Occipital lobe (tissue), 2 donors: ENCODE measurements around the gene SMIM14. TPM values are rescaled to one million over a fixed set of nuclear protein-coding genes. Genes with fewer than 3 reads are reported as not detected.
"Not testable (repeated sequence)": the region's sequence is repeated elsewhere in the genome, so short reads cannot be mapped to it uniquely, and the experiment has no call there.

Experiments
- DNase-seq: peaks from one replicate; lab custom pipeline; 2025; lab: John Stamatoyannopoulos, UW
- total RNA-seq: library from RNA; depleted of rRNA; stranded (reverse); fragments of >200 nt; gene quantifications from one replicate; pipeline ENCODE4 v1.2.3, GENCODE V29; 2014

Gene SMIM14
- 59.9 TPM for total RNA-seq

DNA sequence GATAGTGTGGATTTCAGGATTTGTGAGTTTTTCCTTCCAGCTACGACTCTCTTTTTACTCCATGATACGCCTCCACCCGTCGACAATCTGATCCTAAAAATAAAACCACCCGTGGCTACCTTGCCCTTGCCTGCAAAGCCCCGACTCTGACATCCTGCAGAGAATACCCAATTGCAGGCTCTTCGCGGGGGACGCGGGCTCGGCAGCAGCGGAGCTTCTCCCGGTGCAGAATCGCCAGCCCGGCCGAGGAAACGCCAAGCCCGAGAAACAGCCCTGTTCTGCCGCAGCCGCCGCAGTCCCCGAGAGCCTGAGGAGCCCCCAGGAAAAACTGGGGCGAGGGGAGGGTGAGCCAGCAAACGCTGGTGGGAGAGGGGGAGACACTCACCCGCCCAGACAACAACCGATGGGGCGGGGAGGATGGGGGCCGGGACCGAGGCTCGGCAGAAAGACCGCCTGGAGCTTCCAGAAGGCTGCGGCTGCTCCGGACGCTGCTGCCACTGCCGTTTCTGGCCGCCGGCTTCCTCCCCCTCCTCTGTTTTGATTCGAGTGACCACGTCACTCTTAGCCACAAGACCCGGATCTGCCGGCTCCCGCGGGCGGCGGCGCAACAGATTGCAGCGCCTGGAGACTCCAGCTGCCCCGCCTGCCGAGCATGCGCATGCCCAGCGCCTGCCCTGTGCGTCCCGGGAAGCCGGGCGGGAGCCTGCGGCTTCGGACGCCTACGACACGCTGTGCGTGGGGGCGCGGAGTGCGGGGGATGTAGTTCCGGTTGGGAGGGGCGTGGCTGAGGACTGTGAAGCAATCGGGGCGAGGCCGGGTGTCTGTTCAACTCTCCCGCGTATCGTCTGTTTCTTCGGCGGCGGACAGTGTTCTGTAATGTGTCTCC, at the start of gene SMIM14:
SMIM14 (minus strand) TSS at position 512 of the 886 bp plus-strand sequence. CDS start 33,720 bp downstream, outside the sequence.
- peak; percentile 98 for DNase-seq

DNA sequence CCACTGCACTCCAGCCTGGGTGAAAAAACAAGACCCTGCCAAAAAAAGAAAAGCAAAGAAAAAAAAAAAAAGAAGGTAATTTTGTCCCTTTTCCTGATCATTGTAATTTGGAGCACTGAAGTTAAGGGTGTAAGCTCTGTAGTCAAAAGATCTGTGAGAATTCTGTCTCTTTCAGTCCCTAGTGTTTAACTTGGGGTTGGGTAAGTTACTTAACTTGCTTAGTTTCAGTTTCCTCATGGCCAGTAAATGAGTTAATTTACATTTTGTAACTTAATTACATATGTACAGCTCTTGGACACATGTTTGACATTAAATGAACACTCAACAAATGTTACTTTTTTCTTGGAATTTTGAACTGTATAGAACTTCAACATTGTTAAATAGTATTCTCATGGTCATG, 48.3 kb upstream of the SMIM14 start:
- no peak for DNase-seq

DNA sequence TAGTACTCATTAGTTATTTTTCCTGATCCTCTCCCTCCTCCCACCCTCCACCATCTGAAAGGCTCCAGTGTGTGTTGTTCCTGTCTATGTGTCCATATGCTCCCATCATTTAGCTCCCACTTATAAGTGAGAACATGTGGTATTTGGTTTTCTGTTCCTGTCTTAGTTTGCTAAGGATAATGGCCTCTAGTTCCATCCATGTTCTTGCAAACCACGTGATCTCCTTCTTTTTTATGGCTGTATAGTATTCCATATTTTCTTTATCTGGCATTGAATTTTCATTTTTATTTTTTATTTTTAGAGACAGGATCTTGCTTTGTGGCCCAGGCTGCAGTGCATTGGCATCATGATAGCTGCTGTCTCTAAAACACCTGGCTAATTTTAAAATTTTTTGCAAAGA, 47.3 kb upstream of the SMIM14 start:
- DNase-seq, result no peak

DNA sequence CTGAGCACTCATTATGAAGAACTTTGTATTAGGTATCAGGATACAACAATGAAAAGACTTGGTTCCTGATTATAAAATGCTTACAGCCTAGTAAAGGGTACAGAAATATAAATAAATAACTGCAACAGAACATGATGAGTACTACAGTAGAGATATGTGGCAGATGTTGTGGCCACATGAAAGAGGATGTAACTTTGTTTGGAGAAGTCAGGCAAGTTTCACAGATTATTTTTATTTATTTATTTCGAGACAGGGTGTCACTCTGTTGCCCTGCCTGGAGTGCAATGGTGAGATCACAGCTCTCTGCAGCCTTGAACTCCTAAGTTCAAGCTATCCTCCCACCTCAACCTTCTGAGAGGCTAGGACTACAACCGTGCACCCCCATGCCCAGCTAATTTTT, 43.5 kb upstream of the SMIM14 start:
- DNase-seq, result no peak

DNA sequence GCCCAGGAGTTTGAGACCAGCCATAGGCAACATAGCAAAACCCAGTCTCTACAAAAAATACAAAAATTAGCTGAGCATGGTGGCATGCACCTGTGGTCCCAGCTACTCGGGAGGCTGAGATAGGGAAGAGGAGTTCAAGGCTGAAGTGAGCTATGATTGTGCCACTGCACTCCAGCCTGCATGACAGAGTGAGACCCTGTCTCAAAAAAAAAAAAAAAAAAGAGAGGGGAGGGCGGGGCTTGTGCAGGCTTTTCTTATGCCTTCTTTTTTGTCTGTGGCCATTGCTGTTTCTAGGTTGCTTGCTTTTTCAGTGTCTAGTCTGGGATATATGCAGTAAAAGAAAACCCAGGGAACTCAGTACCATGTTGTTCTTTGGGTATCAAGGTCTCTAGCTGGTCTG, 42.3 kb upstream of the SMIM14 start:
- DNase-seq, result not testable (repeated sequence)

DNA sequence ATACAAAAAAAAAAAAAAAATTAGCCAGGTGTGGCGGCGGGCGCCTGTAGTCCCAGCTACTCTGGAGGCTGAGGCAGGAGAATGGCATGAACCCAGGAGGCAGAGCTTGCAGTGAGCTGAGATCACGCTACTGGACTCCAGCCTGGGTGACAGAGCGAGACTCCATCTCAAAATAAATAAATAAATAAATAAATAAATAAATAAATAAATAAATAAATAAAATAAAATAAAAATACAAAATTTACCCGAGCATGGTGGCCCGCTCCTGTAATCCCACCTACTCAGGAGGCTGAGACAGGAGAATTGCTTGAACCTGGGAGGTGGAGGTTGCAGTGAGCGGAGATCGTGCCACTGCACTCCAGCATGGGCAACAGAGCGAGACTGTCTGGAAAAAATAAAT, 37.0 kb upstream of the SMIM14 start:
- not testable (repeated sequence) for DNase-seq

DNA sequence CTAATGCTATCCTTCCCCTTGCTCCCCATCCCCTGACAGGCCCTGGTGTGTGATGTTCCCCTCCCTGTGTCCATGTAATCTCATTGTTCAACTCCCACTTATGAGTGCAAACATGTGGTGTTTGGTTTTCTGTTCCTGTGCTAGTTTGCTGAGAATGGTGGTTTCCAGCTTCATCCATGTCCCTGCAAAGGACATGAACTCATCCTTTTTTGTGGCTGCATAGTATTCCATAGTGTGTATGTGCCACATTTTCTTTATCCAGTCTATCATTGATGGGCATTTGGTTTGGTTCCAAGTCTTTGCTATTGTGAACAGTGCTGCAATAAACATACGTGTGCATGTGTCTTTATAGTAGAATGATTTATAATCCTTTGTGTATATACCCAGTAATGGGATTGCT, 31.6 kb upstream of the SMIM14 start:
- not testable (repeated sequence) for DNase-seq

DNA sequence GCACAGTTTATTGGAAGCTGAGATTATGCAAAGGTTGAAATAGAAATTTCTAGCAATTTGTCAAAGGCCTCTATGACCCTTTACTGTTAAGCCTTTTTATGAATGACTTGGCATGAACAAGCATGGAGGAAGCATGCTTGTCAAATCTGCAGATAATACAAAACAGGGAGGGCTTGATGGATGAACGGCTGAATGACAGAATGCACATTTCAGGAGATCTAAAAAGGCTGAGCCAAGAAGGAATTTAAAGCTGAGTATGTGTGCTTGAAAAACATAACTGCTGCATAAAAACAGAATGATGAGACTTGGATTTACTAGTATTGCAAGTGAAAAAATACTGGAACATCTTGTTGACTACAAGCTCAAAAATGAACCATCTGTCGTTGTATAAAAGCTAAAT, 30.2 kb upstream of the SMIM14 start:
- DNase-seq, result no peak

DNA sequence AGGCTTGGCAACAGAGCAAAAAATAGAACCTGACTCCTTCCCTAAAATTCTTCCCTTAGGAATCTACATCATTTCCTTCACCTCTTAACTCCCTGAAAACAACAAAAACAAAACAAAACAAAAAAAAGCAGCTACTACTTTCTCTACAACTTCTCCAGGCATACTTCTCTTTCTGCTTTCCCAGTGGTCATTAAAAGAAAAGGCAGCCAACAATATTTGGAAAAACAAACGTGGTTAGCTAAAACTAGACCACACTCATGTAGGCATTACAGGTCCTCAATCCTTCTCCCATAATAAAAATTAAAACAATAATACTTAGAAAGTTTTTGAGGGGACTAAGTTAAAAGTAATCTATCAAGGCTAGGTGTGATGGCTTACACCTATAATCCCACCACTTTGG, 29.0 kb upstream of the SMIM14 start:
- no peak for DNase-seq

DNA sequence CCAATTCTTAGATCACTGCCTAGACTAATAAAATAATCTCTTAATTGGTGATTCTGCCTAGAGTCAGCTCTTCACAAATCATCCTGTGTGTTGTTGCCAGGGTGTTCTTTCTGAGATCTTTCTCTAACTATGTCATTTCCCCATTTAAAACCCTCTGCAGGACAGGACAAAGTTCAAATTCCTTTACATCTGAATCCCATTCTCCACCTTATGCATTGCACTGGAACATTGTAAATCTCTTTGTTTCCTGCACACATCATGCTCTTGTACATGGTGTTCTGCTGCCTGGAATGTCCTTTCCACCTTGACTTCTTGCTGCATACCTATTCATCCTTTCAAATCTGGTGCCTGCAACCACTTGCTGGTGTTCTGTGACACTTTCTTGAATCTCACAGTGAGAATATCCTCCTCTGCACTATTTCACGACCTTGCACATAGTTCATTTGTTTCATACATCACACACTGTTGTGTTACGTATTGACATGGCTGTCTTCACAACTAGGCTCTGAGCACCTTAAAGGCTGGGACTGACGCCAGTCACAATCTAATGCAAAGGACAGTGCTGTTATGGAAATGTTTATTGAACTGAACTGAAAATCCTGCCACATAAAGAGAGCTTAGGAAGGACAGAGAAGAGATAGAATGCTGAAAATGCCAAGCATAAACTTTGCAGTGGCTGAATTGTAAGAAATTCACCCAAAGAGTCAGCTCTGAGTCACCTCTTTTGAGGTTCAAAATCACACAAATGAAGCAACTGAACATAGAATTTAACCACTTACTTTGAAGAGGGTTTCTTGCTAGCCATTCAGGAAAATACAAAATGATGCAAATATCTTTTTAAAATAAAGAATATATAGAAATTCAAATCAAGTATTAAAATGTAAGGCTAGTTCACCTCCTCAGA, 26.4 kb upstream of the SMIM14 start:
- no peak for DNase-seq

DNA sequence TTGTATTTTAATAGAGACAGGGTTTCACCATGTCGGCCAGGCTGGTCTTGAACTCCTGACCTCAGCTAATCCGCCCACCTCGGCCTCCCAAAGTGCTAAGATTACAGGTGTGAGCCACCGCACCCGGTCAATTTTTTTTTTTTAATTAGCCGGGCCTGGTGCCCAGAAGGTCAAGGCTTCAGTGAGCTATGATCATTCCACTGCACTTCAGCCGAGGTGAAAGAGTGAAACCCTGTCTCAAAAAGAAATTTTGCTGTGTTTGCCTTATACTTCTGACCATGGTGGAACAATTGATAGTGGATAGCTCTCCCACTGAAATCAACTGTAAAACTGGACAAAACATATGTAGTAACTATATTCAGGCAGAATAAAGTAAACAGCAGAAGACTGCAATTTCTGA, 24.0 kb upstream of the SMIM14 start:
- DNase-seq, result no peak

DNA sequence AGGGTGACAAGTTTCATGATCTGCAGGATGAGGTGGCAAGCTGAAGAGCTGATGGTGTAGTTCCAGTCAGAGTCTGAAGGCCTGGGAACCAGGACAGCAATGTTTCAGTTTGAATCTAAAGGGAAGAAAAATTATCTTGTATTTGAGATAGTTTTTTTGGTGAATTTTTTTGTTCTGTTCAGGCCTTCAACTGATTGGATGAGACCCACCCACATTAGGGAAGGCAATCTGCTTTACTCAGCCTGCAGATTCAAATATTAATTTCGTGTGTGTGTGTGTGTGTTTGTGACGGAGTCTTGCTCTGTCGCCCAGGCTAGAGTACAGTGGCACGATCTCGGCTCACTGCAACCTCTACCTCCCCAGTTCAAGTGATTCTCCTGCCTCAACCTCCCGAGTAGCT, 22.1 kb upstream of the SMIM14 start:
- no peak for DNase-seq

DNA sequence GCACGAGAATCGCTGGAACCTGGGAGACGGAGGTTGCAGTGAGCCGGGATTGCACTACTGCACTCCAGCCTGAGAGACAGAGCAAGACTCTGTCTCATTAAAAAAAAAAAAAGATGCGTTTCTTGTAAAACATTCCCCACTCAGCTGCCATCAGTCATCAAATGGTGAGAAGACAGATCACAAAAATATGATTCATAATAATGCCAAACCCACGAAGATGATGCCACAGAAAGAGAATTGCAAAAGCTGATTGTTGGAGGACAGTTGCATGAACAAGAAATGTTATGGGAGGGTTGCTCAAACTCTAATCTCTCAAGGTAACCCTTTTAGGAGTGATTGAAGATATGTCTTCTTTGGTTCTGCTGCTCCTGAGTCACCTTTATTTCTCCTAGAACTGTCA, 21.4 kb upstream of the SMIM14 start:
- DNase-seq, result no peak

DNA sequence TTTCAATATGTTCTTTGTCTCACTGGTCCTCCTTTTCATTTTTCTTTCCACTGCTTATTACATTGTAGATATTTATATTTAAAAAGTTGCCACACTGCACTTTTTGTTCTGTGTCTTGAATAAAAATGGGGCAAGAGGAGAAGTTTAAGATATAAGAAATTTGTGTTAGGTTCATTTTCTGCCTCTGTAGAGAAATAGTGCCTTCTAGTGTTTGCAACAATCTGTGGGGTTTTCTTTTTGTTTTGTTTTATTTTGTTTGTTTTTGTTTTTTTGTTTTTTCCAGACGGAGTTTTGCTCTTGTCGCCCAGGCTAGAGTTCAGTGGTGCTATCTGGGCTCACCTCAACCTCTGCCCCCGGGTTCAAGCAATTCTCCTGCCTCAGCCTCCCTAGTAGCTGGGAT, 20.1 kb upstream of the SMIM14 start:
- DNase-seq, result no peak

DNA sequence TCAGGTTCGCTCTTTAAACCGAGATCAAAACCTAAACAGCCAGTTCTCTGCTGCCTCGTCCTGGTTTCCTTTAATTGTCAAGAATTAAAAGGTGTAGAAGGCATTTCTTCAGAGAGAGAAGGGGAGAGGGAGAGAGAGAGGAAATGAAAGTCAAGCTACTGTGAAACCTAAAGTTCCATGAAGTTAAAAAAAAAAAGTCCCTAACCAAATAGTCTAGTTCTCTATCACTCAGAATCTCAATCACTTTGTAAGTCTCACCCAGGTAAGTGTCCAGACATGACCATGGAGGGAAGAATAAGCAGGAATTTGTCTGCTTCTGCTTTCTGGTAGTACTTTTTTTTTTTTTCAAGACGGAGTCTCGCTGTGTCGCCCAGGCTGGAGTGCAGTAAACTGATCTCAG, 18.8 kb upstream of the SMIM14 start:
- no peak for DNase-seq

DNA sequence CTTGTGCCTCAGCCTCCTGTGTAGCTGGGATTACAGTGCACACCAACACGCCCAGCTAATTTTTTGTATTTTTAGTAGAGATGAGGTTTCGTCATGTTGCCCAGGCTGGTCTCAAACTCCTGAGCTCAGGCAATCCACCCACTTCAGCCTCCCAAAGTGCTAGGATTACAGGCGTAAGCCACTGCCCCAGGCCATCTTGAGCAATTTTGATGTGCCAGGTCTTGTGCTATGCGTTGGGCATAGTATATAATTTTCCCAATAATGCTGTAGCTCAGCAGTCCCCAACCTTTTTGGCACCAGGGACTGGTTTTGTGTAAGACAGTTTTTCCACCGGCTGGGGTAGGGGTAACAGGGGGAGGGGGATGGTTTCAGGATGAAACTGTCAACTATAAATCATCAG, 18.0 kb upstream of the SMIM14 start:
- DNase-seq, result not testable (repeated sequence)

DNA sequence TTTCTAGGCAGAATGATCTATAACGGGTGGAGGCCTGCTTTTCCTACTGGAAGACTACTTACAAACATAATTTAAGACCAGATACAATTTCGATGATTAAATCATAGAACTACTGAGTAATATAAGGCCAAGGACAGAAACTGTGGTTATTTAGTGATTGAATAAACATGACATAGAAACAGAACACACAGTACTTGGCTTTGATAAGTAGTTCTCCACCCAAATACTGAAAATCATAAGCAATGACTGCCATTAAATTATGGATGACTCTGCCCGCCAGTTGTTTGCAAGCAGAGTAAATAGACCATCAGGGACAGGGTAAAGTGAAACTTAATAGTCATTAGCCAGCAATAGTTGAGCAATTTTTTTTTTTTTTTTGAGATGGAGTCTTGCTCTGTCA, 17.2 kb upstream of the SMIM14 start:
- no peak for DNase-seq

DNA sequence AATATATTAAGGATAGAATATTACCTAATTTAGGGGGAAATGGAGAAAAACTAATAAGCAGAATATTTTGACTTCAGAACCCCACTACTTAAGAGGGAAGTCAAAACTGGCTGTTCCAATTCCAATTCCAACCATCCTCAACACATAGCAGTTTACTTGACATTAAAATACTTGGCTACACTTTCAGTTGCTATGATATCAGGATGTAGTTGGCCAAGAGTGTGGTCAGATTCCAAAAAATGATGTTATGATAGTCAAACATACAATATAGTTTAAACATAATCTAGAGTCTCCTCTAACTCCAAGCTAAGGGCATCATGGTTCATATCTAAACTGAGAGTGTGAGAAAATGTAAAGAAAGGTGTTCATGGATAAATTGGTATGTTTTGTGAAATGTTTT, 16.5 kb upstream of the SMIM14 start:
- DNase-seq, result no peak

DNA sequence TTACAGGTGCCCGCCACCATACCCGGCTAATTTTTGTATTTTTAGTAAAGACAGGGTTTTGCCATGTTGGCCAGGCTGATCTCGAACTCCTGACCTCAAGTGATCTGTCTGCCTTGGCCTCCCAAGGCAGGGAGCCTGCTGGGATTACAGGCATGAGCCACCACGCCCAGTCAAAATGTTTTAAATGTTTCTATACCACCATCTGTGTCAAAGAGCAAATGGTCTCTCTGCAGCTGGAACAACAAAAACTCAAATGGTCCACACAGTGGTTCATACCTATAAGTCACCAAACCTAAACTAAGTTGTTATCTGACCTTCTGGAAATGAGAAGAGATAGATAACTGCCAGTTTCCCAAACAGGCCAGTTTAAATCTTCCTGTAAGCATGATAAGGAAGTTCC, 12.9 kb upstream of the SMIM14 start:
- not testable (repeated sequence) for DNase-seq

DNA sequence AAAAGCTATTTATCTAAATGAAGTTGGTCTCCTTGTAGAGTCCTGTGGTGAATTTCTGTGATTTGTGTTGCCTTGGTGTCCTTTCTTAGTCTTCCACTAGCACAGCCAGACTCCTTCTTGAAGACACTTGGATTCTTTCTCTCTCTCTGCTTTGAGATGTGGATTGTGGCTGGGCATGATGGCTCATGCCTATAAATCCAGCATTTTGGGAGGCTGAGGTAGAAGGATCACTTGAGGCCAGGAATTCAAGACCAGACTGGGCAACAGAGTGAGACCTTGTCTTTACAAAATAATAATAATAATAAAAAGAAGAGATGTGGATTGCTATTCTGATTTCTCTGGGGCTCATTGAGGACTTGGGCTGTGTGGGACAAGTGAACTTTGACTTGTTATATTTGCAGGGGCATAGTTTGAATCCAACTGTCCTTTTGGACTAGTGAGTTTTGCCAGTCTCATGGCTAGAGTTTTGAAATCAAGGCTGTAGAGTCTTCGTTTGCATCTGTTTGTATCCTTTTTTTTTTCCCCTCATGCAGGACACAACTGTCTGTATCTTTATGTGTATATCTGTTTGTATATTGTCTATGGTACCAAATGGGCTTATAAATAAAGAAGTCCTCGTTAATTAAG, 11.1 kb upstream of the SMIM14 start:
- DNase-seq, result no peak

DNA sequence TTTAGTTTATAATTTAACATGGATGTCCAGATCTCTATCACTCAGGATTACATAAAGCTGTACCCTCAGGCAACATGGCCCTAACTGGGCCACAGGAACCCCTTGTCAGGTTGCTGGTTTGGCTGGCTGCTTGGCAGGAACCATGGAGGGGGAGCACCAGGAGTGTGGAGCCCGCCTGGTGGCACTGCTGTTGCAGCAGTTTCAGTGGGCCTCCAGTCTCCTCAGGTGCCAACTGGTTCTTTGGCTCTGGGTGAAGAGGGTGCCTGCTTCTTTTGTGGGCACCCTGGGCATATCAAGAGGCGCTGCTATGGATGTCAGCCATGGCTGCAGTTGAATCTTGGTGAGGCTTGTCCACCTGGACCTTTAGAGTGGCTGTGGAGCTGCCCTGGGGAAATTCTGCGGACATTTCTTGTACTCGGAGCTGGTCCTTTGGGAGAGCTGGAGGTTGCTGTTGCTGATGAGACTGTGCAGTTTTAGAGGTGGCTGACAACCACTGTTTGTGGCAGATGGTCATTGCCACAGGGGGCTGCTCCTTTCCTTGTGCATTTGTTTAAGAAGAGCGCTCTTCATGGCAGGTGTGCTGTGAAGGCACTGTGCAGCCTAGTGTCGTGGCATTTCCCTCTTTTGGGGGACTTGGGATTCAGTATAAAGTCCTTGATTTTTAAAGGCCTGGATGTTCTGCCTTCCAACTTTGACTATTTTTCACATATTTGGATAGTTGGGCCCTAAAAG, 10.3 kb upstream of the SMIM14 start:
- no peak for DNase-seq
